GM12878 (cell line): ENCODE data around the gene GSC2. TPM values are rescaled to one million over a fixed set of nuclear protein-coding genes. Genes with fewer than 3 reads are reported as not detected.

Experiments
- CBX5 ChIP-seq: sonication (generic); IDR thresholded peaks from 2 replicates; pipeline ENCODE4 v1.6.1; 2016; ENCODE audit warnings: low read depth, moderate library complexity, mild to moderate bottlenecking, inconsistent platforms
- EED ChIP-seq: sonication (generic); IDR thresholded peaks from 2 replicates; pipeline ENCODE4 v1.6.1; 2016; ENCODE audit warnings: antibody characterized with exemption, low read depth
- HCFC1 ChIP-seq: fragments of 150-350 bp; IDR thresholded peaks from 2 replicates; pipeline ENCODE4 v1.6.1; 2014; ENCODE audit warnings: low read length
- KDM1A ChIP-seq: fragments of 200-600 bp; sonication (generic); IDR thresholded peaks from 2 replicates; pipeline ENCODE4 v1.6.1; 2016; ENCODE audit warnings: borderline replicate concordance
- MEF2B ChIP-seq: fragments of 450-650 bp; IDR thresholded peaks from 2 replicates; pipeline ENCODE4 v1.6.1; 2018; ENCODE audit warnings: mild to moderate bottlenecking, moderate library complexity; ENCODE audit not compliant: partially characterized antibody, poor library complexity, severe bottlenecking
- NRF1 ChIP-seq: conservative IDR thresholded peaks from 2 replicates; pipeline ENCODE4 v1.6.1; 2011; ENCODE audit warnings: mild to moderate bottlenecking, low read depth, low read length, improper control_type of control experiment
- SIN3A ChIP-seq: IDR thresholded peaks from 2 replicates; pipeline ENCODE4 v1.6.1; 2012; ENCODE audit warnings: low read depth, low read length, improper control_type of control experiment
- SP1 ChIP-seq: IDR thresholded peaks from one replicate; pipeline ENCODE4 v1.6.1; 2011; ENCODE audit warnings: low read depth, low read length
- TCF3 ChIP-seq: IDR thresholded peaks from 2 replicates; pipeline ENCODE4 v1.6.1; 2012; ENCODE audit warnings: low read depth, mild to moderate bottlenecking, low read length, borderline replicate concordance; ENCODE audit not compliant: insufficient read depth
- ZNF207 ChIP-seq: fragments of 450-650 bp; IDR thresholded peaks from 2 replicates; pipeline ENCODE4 v1.6.1; 2014; ENCODE audit warnings: antibody characterized with exemption, mild to moderate bottlenecking, borderline replicate concordance
- polyA plus RNA-seq, 11 experiments: library from polyadenylated mRNA; depleted of rRNA in 4 of 11; unstranded in 6 of 11; stranded (reverse) in 5 of 11; fragments of >200 nt; fragmentation: Nextera tagmentation in 4 of 11; fragmentation: Illumina TruSeq in 1 of 11; extraction: Ambion mirVana in 4 of 11; extraction: Trizol in 1 of 11; gene quantifications; 1 replicate in 1 of 11; 2 replicates in 10 of 11; pipeline versions ENCODE4 v1.2.1 to v1.2.3, GENCODE V29; 2011 to 2016; ENCODE audit warnings: inconsistent platforms in 2 of 11, missing spikeins in 2 of 11, low read depth in 1 of 11
- total RNA-seq, 4 experiments: library from RNA; depleted of rRNA in 3 of 4; stranded (reverse); fragments of >200 nt in 3 of 4; fragmentation: Illumina TruSeq in 1 of 4; extraction: Trizol in 1 of 4; gene quantifications; 2 replicates each; pipeline versions ENCODE4 v1.2.1 to v1.2.3, GENCODE V29; 2013 to 2021
- TF ChIP-seq, protein P1 (sequence below): IDR thresholded peaks from 2 replicates; pipeline ENCODE4 v1.6.1; 2012; ENCODE audit warnings: low read length, inconsistent platforms
- TF ChIP-seq, protein P2 (sequence below): IDR thresholded peaks from 2 replicates; pipeline ENCODE4 v1.6.1; 2011; ENCODE audit warnings: low read depth, low read length, improper control_type of control experiment, borderline replicate concordance
- TF ChIP-seq, protein P3 (sequence below): fragments of 450-650 bp; formaldehyde crosslinking; IDR thresholded peaks from 2 replicates; pipeline ENCODE4 v1.4.0; 2022; ENCODE audit warnings: mild to moderate bottlenecking, moderate library complexity
- TF ChIP-seq, protein P4 (sequence below): fragments of 450-650 bp; formaldehyde crosslinking; IDR thresholded peaks from 2 replicates; pipeline ENCODE4 v1.5.0; 2022; ENCODE audit warnings: mild to moderate bottlenecking, missing genetic modification characterization

Gene GSC2
- total and polyA plus RNA-seq, 10 of the 15 experiments (the other 5 are each of a cell fraction or from before 2014, with no cell fraction given), result not detected

DNA sequence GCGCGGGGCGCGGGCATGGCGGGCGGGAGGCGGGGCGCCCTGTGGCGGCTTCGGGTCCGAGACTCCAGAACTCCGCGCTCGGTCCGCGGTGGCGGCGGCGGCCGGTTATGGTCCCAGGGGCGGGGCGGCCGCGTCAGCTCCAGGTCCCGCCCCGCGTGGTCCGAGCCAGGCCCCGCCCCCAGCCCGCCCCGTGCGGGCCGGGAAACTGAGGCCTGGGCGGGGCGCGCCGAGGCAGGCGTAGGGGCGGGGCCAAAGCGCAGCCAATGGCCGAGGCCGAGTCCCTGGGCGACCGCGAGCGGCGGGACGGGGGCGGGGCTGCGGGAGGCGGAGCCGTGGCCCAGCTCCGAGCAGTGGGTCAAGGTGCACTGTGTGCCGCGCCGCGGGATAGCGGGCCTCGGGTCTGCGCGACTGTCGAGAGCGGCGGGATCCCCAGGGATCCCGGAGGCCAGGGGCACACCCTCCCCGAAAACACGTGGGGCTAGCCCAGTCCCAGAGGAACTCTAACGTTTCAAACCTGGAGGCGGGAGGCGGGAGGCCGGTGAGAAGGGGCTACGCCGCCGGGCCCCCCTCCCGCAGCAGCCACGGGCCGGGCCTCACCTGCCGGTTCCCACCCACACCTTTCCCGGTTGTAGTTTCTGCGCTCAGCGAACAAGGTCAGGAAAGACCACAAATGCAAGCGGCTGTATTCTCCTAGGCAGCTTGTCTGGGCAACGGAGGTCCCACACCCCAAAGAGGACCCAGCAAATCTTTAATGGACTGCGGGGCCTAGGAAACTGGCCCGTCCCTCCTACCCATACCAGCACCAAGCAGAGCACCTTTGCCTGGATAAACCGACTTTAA is 28.8 kb upstream of the GSC2 start, which contains the start of gene SLC25A1 (continued):
- TF ChIP-seq SP1 (peak; percentile 45), ZNF207 (no peak), EED (no peak), CBX5 (no peak), SIN3A (no peak), MEF2B (peak; percentile 47), TCF3 (no peak), HCFC1 (no peak), NRF1 (no peak), KDM1A (no peak)
- TF ChIP-seq, protein P1, sequence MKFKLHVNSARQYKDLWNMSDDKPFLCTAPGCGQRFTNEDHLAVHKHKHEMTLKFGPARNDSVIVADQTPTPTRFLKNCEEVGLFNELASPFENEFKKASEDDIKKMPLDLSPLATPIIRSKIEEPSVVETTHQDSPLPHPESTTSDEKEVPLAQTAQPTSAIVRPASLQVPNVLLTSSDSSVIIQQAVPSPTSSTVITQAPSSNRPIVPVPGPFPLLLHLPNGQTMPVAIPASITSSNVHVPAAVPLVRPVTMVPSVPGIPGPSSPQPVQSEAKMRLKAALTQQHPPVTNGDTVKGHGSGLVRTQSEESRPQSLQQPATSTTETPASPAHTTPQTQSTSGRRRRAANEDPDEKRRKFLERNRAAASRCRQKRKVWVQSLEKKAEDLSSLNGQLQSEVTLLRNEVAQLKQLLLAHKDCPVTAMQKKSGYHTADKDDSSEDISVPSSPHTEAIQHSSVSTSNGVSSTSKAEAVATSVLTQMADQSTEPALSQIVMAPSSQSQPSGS, result no peak
- TF ChIP-seq, protein P2, sequence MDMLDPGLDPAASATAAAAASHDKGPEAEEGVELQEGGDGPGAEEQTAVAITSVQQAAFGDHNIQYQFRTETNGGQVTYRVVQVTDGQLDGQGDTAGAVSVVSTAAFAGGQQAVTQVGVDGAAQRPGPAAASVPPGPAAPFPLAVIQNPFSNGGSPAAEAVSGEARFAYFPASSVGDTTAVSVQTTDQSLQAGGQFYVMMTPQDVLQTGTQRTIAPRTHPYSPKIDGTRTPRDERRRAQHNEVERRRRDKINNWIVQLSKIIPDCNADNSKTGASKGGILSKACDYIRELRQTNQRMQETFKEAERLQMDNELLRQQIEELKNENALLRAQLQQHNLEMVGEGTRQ, result no peak
- TF ChIP-seq, protein P3, sequence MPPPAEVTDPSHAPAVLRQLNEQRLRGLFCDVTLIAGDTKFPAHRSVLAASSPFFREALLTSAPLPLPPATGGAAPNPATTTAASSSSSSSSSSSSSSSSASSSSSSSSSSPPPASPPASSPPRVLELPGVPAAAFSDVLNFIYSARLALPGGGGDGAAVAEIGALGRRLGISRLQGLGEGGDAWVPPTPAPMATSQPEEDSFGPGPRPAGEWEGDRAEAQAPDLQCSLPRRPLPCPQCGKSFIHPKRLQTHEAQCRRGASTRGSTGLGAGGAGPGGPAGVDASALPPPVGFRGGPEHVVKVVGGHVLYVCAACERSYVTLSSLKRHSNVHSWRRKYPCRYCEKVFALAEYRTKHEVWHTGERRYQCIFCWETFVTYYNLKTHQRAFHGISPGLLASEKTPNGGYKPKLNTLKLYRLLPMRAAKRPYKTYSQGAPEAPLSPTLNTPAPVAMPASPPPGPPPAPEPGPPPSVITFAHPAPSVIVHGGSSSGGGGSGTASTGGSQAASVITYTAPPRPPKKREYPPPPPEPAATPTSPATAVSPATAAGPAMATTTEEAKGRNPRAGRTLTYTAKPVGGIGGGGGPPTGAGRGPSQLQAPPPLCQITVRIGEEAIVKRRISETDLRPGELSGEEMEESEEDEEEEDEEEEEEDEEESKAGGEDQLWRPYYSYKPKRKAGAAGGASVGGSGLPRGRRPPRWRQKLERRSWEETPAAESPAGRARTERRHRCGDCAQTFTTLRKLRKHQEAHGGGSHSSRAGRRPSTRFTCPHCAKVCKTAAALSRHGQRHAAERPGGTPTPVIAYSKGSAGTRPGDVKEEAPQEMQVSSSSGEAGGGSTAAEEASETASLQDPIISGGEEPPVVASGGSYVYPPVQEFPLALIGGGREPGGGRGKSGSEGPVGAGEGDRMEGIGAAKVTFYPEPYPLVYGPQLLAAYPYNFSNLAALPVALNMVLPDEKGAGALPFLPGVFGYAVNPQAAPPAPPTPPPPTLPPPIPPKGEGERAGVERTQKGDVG (CRISPR knock-in tag), result no peak
- TF ChIP-seq, protein P4, sequence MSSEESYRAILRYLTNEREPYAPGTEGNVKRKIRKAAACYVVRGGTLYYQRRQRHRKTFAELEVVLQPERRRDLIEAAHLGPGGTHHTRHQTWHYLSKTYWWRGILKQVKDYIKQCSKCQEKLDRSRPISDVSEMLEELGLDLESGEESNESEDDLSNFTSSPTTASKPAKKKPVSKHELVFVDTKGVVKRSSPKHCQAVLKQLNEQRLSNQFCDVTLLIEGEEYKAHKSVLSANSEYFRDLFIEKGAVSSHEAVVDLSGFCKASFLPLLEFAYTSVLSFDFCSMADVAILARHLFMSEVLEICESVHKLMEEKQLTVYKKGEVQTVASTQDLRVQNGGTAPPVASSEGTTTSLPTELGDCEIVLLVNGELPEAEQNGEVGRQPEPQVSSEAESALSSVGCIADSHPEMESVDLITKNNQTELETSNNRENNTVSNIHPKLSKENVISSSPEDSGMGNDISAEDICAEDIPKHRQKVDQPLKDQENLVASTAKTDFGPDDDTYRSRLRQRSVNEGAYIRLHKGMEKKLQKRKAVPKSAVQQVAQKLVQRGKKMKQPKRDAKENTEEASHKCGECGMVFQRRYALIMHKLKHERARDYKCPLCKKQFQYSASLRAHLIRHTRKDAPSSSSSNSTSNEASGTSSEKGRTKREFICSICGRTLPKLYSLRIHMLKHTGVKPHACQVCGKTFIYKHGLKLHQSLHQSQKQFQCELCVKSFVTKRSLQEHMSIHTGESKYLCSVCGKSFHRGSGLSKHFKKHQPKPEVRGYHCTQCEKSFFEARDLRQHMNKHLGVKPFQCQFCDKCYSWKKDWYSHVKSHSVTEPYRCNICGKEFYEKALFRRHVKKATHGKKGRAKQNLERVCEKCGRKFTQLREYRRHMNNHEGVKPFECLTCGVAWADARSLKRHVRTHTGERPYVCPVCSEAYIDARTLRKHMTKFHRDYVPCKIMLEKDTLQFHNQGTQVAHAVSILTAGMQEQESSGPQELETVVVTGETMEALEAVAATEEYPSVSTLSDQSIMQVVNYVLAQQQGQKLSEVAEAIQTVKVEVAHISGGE (CRISPR knock-in tag), result no peak
